GM13977 (cell line): Measurements from ENCODE around the gene DLG2.

ENCODE experiments used
- DNase-seq: peaks from one replicate; pipeline ENCODE4 v3.0.0; 2012; ENCODE audit warnings: low spot score
- CTCF ChIP-seq: IDR thresholded peaks from 2 replicates; pipeline ENCODE4 v1.5.1; 2012; ENCODE audit warnings: mild to moderate bottlenecking, control low read depth; ENCODE audit not compliant: insufficient read depth; ENCODE audit errors: extremely low read depth, missing control alignments
- in situ Hi-C: fragments of 300-500 bp; cut with MboI; formaldehyde crosslinking; loops from one replicate; pipeline ENCODE4 v1.12.0; 2022; ENCODE audit warnings: low sequenced_read_pairs, low pct_unique_long_range_greater_than_20kb, mixed read lengths, inconsistent platforms; ENCODE audit not compliant: unreplicated experiment

The DLG2 gene

GRCh38 chr11:84091212-84091986 lies 1535.7 kb downstream of the DLG2 start:
- no peak for TF ChIP-seq CTCF
- in situ Hi-C loops = no loop called here
- DNase-seq = no peak

GRCh38 chr11:84089072-84090057 lies 1537.8 kb downstream of the DLG2 start:
- no peak for DNase-seq
- TF ChIP-seq CTCF = no peak
- in situ Hi-C loops = no loop called here

GRCh38 chr11:84071851-84072250 lies 1555.3 kb downstream of the DLG2 start:
- in situ Hi-C loops = no loop called here
- no peak for DNase-seq
- no peak for TF ChIP-seq CTCF

GRCh38 chr11:84069048-84069447 lies 1558.1 kb downstream of the DLG2 start:
- DNase-seq = no peak
- no peak for TF ChIP-seq CTCF
- in situ Hi-C loops = no loop called here

- TF ChIP-seq CTCF = no peak
- no peak for DNase-seq
- in situ Hi-C loops = no loop called here
These were observed 1565.4 kb downstream of the DLG2 start for GRCh38 chr11:84061726-84062125.

- no peak for TF ChIP-seq CTCF
- in situ Hi-C loops = no loop called here
- no peak for DNase-seq
These were observed 1570.3 kb downstream of the DLG2 start for GRCh38 chr11:84056653-84057376.
